CD4-positive, alpha-beta T cell treated with Interleukin-4 for 1 hour (primary cell): Measurements from ENCODE around the gene LPAR2.

ENCODE experiments used
- DNase-seq, 2 donors: peaks; one replicate each; pipeline ENCODE4 v3.0.0-alpha.2; 2020 to 2022

LPAR2 gene

GRCh38 chr19:19652482-19653295, 24.7 kb upstream of the LPAR2 start:
- no peak for DNase-seq

- no peak for DNase-seq
Measured at GRCh38 chr19:19651076-19651475, 23.1 kb upstream of the LPAR2 start.

GRCh38 chr19:19650331-19650730, 22.3 kb upstream of the LPAR2 start:
- DNase-seq = no peak

- DNase-seq = no peak
Measured at GRCh38 chr19:19649580-19649995, 21.6 kb upstream of the LPAR2 start.

- DNase-seq = no peak
Measured at GRCh38 chr19:19649155-19649554, 21.1 kb upstream of the LPAR2 start.

- no peak for DNase-seq
Measured at GRCh38 chr19:19647037-19647835, 19.2 kb upstream of the LPAR2 start.

GRCh38 chr19:19645233-19645870, 17.3 kb upstream of the LPAR2 start:
- no peak for DNase-seq

GRCh38 chr19:19644054-19644388, 16.0 kb upstream of the LPAR2 start:
- no peak for DNase-seq

GRCh38 chr19:19643158-19644053, 15.4 kb upstream of the LPAR2 start, which contains the start of gene GMIP:
GMIP (minus strand) TSS chr19:19643657; CDS start chr19:19643529, 128 bp downstream.
- DNase-seq = peak; percentile 87 to 89

GRCh38 chr19:19642506-19643157, 14.6 kb upstream of the LPAR2 start:
- DNase-seq = peak; percentile 58 to 69

GRCh38 chr19:19637523-19638251, 9.7 kb upstream of the LPAR2 start:
- no peak for DNase-seq

- DNase-seq = no peak
Measured at GRCh38 chr19:19637186-19637522, 9.1 kb upstream of the LPAR2 start.

GRCh38 chr19:19636573-19637185, 8.7 kb upstream of the LPAR2 start:
- no peak for DNase-seq

- DNase-seq = no peak
Measured at GRCh38 chr19:19635313-19635702, 7.3 kb upstream of the LPAR2 start.

GRCh38 chr19:19634516-19635312, 6.7 kb upstream of the LPAR2 start:
- DNase-seq = no peak

GRCh38 chr19:19633711-19634515, 5.9 kb upstream of the LPAR2 start:
- no peak for DNase-seq

GRCh38 chr19:19632661-19633060, 4.6 kb upstream of the LPAR2 start:
- DNase-seq = no peak

GRCh38 chr19:19631346-19631745, 3.3 kb upstream of the LPAR2 start:
- DNase-seq = no peak

- DNase-seq = no peak
Measured at GRCh38 chr19:19630426-19630825, 2.4 kb upstream of the LPAR2 start.
